HCT116 (cell line): ENCODE measurements around the gene DENND1A. TPM values are rescaled to one million over a fixed set of nuclear protein-coding genes. Genes with fewer than 3 reads are reported as not detected.

Experiments used
- ATAC-seq: fragments of 200-7000 bp; cut with Tn5 transposase; 2 replicates; pipeline ENCODE4 v1.9.1; 2020; ENCODE audit warnings: mild to moderate bottlenecking, moderate library complexity
- BruUV-seq: library from RNA; stranded (reverse); fragments of 400-500 nt; replicated peaks from 2 replicates; lab custom pipeline; 2021; lab: Mats Ljungman, UMichigan
- CTCF ChIA-PET: fragments of 300-600 bp; sonication (Branson Sonifier 250); formaldehyde crosslinking; loops from one replicate; lab custom pipeline; 2021; ENCODE audit warnings: antibody characterized with exemption; lab: Charles Lee
- POLR2A ChIA-PET: fragments of 300-600, 350-600 bp; sonication (Branson Sonifier 250); formaldehyde crosslinking; loops from one replicate; lab custom pipeline; 2021; ENCODE audit warnings: antibody characterized with exemption; lab: Charles Lee
- RAD21 ChIA-PET, 2 experiments: fragments of 300-600 bp; sonication (Branson Sonifier 250); formaldehyde crosslinking; loops; one replicate each; lab custom pipeline; 2023; ENCODE audit warnings: low total read pairs in 2 of 2; ENCODE audit not compliant: uncharacterized antibody in 2 of 2, unreplicated experiment in 2 of 2, low non-redundant PET in 1 of 2; lab: Charles Lee
- DNase-seq: peaks from one replicate; pipeline ENCODE4 v3.0.0-alpha.2; 2010; ENCODE audit warnings: low read depth, low spot score
- H2AFZ ChIP-seq: fragments of 200-600 bp; shearing (Covaris generic), sonication (generic); 2 replicates; pipeline ENCODE4 v1.6.1; 2017; ENCODE audit warnings: low read depth, mixed run types, mixed read lengths, antibody characterized with exemption, low read length; ENCODE audit not compliant: poor library complexity, severe bottlenecking
- H3K27ac ChIP-seq: 2 replicates; pipeline ENCODE4 v1.5.1; 2012; ENCODE audit warnings: low read depth, low read length
- H3K27me3 ChIP-seq: fragments of 200-600 bp; sonication (generic); 2 replicates; pipeline ENCODE4 v1.6.1; 2016; ENCODE audit warnings: mixed run types, low read length, mixed read lengths; ENCODE audit not compliant: insufficient read depth
- H3K36me3 ChIP-seq, 2 experiments: fragments of 200-500 bp in 1 of 2; fragments of 200-600 bp in 1 of 2; sonication (Bioruptor generic) in 1 of 2; sonication (generic) in 1 of 2; 2 replicates each; pipeline versions ENCODE4 v1.5.1 to v1.6.1; 2014 to 2016; ENCODE audit warnings: low read length in 2 of 2, inconsistent platforms in 1 of 2, mixed read lengths in 1 of 2, mixed run types in 1 of 2; ENCODE audit not compliant: insufficient read depth in 2 of 2, control insufficient read depth in 1 of 2
- H3K4me1 ChIP-seq, 2 experiments: fragments of 200-600 bp in 1 of 2; sonication (generic) in 1 of 2; 2 replicates each; pipeline versions ENCODE4 v1.5.1 to v1.6.1; 2012 to 2017; ENCODE audit warnings: low read length in 2 of 2, inconsistent platforms in 1 of 2, mild to moderate bottlenecking in 1 of 2, mixed read lengths in 1 of 2, mixed run types in 1 of 2, moderate library complexity in 1 of 2; ENCODE audit not compliant: insufficient read depth in 2 of 2, control insufficient read depth in 1 of 2
- H3K4me2 ChIP-seq: fragments of 200-600 bp; sonication (generic); 2 replicates; pipeline ENCODE4 v1.6.1; 2017; ENCODE audit warnings: mixed run types, low read length, mixed read lengths
- H3K4me3 ChIP-seq, 2 experiments: fragments of 200-600 bp in 1 of 2; sonication (generic) in 1 of 2; replicated peaks in 1 of 2; 2 replicates each; pipeline ENCODE4 v1.5.1; 2011 to 2016; ENCODE audit warnings: low read length in 2 of 2, control low read depth in 1 of 2, low read depth in 1 of 2, mild to moderate bottlenecking in 1 of 2, mixed read lengths in 1 of 2, mixed run types in 1 of 2
- H3K79me2 ChIP-seq: fragments of 200-600 bp; sonication (generic); 2 replicates; pipeline ENCODE4 v1.6.1; 2017; ENCODE audit warnings: mild to moderate bottlenecking, mixed run types, low read length, moderate library complexity, mixed read lengths; ENCODE audit not compliant: insufficient read depth
- H3K9ac ChIP-seq: fragments of 200-600 bp; sonication (generic); 2 replicates; pipeline ENCODE4 v1.6.1; 2016; ENCODE audit warnings: low read length, mixed read lengths
- H3K9me2 ChIP-seq: fragments of 200-600 bp; sonication (generic), shearing (Covaris generic); 2 replicates; pipeline ENCODE4 v1.6.1; 2017; ENCODE audit warnings: mixed run types, mild to moderate bottlenecking, moderate library complexity; ENCODE audit not compliant: insufficient read depth
- H3K9me3 ChIP-seq, 2 experiments: fragments of 200-500 bp in 1 of 2; fragments of 200-600 bp in 1 of 2; sonication (Bioruptor generic) in 1 of 2; sonication (generic) in 1 of 2; 2 replicates each; pipeline ENCODE4 v1.6.1; 2014 to 2017; ENCODE audit warnings: low read length in 2 of 2, mixed read lengths in 2 of 2, inconsistent platforms in 1 of 2, low read depth in 1 of 2, mild to moderate bottlenecking in 1 of 2, mixed run types in 1 of 2, moderate library complexity in 1 of 2; ENCODE audit not compliant: control insufficient read depth in 1 of 2, insufficient read depth in 1 of 2
- H4K20me1 ChIP-seq: fragments of 200-600 bp; sonication (generic), shearing (Covaris generic); 2 replicates; pipeline ENCODE4 v1.6.1; 2017; ENCODE audit warnings: mixed run types, mild to moderate bottlenecking, moderate library complexity; ENCODE audit not compliant: insufficient read depth
- CBX3 ChIP-seq: IDR thresholded peaks from 2 replicates; pipeline ENCODE4 v1.6.1; 2012; ENCODE audit warnings: low read depth
- CEBPB ChIP-seq: IDR thresholded peaks from 2 replicates; pipeline ENCODE4 v1.6.1; 2012; ENCODE audit warnings: low read depth
- EGR1 ChIP-seq: IDR thresholded peaks from 2 replicates; pipeline ENCODE4 v1.6.1; 2012; ENCODE audit warnings: low read depth
- EZH2 ChIP-seq: fragments of 200-600 bp; sonication (generic); IDR thresholded peaks from 2 replicates; pipeline ENCODE4 v1.6.1; 2017; ENCODE audit warnings: antibody characterized with exemption, mixed run types
- FOSL1 ChIP-seq: IDR thresholded peaks from 2 replicates; pipeline ENCODE4 v1.6.1; 2012; ENCODE audit warnings: low read depth
- JUND ChIP-seq: IDR thresholded peaks from 2 replicates; pipeline ENCODE4 v1.6.1; 2012
- MAX ChIP-seq: IDR thresholded peaks from 2 replicates; pipeline ENCODE4 v1.6.1; 2012
- POLR2AphosphoS5 ChIP-seq: IDR thresholded peaks from 2 replicates; pipeline ENCODE4 v1.6.1; 2011; ENCODE audit warnings: mild to moderate bottlenecking, low read depth, low read length, moderate library complexity
- RAD21 ChIP-seq: IDR thresholded peaks from 2 replicates; pipeline ENCODE4 v1.6.1; 2012; ENCODE audit warnings: low read depth, mild to moderate bottlenecking
- SRF ChIP-seq: IDR thresholded peaks from 2 replicates; pipeline ENCODE4 v1.6.1; 2012; ENCODE audit warnings: low read depth
- TCF7L2 ChIP-seq: IDR thresholded peaks from 2 replicates; pipeline ENCODE4 v1.7.0; 2011; ENCODE audit warnings: borderline replicate concordance, inconsistent platforms; ENCODE audit not compliant: insufficient read depth, insufficient read length; ENCODE audit errors: extremely low read depth
- ZBTB33 ChIP-seq: IDR thresholded peaks from 2 replicates; pipeline ENCODE4 v1.6.1; 2011; ENCODE audit warnings: mild to moderate bottlenecking, low read length, moderate library complexity; ENCODE audit not compliant: insufficient replicate concordance; ENCODE audit errors: extremely low read depth
- ZNF274 ChIP-seq: fragments of 200-500 bp; sonication (Bioruptor generic); IDR thresholded peaks from 2 replicates; pipeline ENCODE4 v1.6.1; 2014; ENCODE audit warnings: mild to moderate bottlenecking, low read depth, low read length, inconsistent platforms
- intact Hi-C: fragments of 100-400 bp; cut with micrococcal nuclease; formaldehyde crosslinking; loops from 2 replicates; pipeline ENCODE4 v1.10.0; 2022
- total RNA-seq: library from RNA; stranded (reverse); gene quantifications from one replicate; pipeline ENCODE4 v1.2.1, GENCODE V29; 2021; ENCODE audit not compliant: unreplicated experiment

DENND1A gene
- total RNA-seq, 1 experiment from 2014 or later = 33.0 TPM

- BruUV-seq = no TSS peak
- no peaks in the 10 kb centered on the region for H3K4me1 ChIP-seq
- H3K4me3 ChIP-seq = no peak overlapping the region
- H2AFZ ChIP-seq = no peak overlapping the region
- no peaks in the 10 kb centered on the region for H3K36me3 ChIP-seq
- DNase-seq = no peak
- no peaks in the 10 kb centered on the region for H3K27me3 ChIP-seq
- ChIA-PET POLR2A (no interaction called here), RAD21 (no interaction called here), CTCF (no interaction called here)
- no peak overlapping the region for H3K4me2 ChIP-seq
- no peaks in the 10 kb centered on the region for H3K9me3 ChIP-seq
- ATAC-seq = no peak
- H3K9me2 ChIP-seq = no peaks in the 10 kb centered on the region
- H3K27ac ChIP-seq = no peak overlapping the region
- H3K79me2 ChIP-seq = no peaks in the 10 kb centered on the region
- TF ChIP-seq TCF7L2 (no peak), EGR1 (no peak), CBX3 (no peak), ZNF274 (no peak), SRF (no peak), ZBTB33 (no peak), FOSL1 (no peak), MAX (no peak), RAD21 (no peak), POLR2AphosphoS5 (no peak), JUND (no peak), CEBPB (no peak), EZH2 (no peak)
- intact Hi-C loops = no loop called here
- H3K9ac ChIP-seq = no peak overlapping the region
- no peaks in the 10 kb centered on the region for H4K20me1 ChIP-seq
These were observed 446.6 kb downstream of the DENND1A start for GRCh38 chr9:123483191-123483803.
